ENCODE results near the gene IQCK.

GRCh38 chr16:19704321-19705145, 13.5 kb upstream of the IQCK start:
- TF ChIP-seq, protein P1, sequence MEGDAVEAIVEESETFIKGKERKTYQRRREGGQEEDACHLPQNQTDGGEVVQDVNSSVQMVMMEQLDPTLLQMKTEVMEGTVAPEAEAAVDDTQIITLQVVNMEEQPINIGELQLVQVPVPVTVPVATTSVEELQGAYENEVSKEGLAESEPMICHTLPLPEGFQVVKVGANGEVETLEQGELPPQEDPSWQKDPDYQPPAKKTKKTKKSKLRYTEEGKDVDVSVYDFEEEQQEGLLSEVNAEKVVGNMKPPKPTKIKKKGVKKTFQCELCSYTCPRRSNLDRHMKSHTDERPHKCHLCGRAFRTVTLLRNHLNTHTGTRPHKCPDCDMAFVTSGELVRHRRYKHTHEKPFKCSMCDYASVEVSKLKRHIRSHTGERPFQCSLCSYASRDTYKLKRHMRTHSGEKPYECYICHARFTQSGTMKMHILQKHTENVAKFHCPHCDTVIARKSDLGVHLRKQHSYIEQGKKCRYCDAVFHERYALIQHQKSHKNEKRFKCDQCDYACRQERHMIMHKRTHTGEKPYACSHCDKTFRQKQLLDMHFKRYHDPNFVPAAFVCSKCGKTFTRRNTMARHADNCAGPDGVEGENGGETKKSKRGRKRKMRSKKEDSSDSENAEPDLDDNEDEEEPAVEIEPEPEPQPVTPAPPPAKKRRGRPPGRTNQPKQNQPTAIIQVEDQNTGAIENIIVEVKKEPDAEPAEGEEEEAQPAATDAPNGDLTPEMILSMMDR (IDR thresholded peaks at IDR 0.05): no peak
- peak in 1 of 2 donors; percentile 16 for TF ChIP-seq POLR2A (IDR thresholded peaks at IDR 0.05)
